Panc1 (cell line): ENCODE measurements around the gene PTGIR.

ENCODE experiments used
- CTCF ChIP-seq: fragments of 450-650 bp; IDR thresholded peaks from 2 replicates; pipeline ENCODE4 v1.5.1; 2017; ENCODE audit warnings: mild to moderate bottlenecking
- POLR2AphosphoS5 ChIP-seq: IDR thresholded peaks from 2 replicates; pipeline ENCODE4 v1.6.1; 2012; ENCODE audit warnings: mild to moderate bottlenecking, low read depth, low read length, moderate library complexity
- REST ChIP-seq, 2 experiments: IDR thresholded peaks; 2 replicates each; pipeline ENCODE4 v1.6.1; 2011 to 2012; ENCODE audit warnings: low read depth in 2 of 2, control low read depth in 1 of 2, low read length in 1 of 2, mild to moderate bottlenecking in 1 of 2, moderate library complexity in 1 of 2; ENCODE audit not compliant: insufficient read depth in 1 of 2

GRCh38 chr19:46634045-46634655, 9.3 kb upstream of the PTGIR start:
- TF ChIP-seq CTCF: no peak
- no peak for TF ChIP-seq POLR2AphosphoS5
- TF ChIP-seq REST (IDR thresholded peaks at IDR 0.05; ENCODE audit: insufficient read depth in 1 of 2, low read depth in 2 of 2, low read length in 1 of 2): no peak
